Activated T-cell treated with anti-CD3 and anti-CD28 coated beads for 24 hours (primary cell): ENCODE measurements around the gene HJURP.

Experiments
- DNase-seq: peaks from one replicate; pipeline ENCODE4 v3.0.0-alpha.2; 2020; ENCODE audit warnings: low read depth

Gene HJURP

DNA sequence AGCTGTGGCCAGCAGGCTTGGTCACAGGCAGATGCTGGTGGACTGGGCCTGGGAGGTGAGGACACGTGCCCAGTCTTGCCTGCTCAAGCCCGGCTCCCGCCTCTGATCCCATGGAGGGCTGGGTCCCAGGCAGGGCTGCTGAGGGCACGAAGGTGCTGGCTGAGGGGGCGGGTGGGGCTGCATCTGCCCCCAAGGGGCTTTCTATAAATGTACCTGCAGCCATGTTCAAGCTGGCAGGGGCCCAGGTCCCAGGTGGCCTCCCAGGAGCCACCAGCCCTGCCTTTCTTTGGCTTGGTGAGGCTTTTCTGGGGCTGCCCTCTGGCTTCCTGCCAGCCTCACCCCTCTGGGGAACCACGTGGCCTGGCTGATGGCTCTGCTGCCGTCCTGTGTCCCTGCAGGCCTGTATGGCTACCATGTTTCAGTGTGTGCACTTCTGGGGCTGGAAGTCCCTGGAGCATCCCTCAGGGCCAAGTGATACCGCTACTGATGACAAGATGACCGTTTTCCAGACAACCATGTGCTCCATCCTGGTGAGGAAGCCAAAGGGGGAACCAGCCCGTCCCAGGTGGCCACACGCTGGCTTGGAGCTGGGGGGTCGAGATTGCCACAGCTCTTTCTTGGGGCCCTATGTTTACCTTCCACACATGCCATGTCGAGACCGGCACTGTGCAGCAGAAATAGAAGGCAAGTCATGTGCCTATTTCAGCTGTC is 23.2 kb downstream of the HJURP start:
- no peak for DNase-seq

DNA sequence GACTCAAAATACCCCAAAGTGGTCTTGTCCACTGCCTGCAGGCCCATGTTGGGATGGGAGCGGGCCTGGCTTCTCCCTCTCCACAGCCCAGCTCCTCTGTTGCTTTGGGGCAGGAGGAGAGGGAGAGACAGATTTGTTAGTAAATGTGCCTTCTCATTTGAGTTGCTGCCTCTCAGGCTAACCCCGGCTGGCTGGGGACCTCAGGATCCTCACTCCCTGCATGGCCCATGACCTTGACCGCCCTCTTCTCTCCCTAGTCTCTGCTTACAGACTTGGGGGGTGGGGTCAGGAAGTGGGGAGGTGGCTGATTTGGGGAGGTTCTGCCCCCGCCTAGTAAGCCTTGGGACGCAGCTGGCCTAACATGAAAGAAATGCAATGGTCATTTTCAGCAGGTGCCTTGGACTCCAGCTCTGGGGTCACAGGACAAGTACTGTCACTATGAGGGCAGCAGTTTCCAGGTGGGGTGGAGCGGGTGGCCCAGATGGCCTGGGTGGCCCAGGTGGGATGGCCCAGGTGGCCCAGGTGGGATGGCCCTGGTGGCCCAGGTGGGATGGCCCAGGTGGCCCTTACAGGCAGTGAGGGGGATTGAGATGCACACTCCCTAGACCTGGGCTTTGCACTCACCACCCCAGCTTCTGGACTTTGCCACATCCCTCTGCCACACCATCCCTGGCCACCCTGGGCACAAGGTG is 24.1 kb downstream of the HJURP start:
- DNase-seq: no peak

DNA sequence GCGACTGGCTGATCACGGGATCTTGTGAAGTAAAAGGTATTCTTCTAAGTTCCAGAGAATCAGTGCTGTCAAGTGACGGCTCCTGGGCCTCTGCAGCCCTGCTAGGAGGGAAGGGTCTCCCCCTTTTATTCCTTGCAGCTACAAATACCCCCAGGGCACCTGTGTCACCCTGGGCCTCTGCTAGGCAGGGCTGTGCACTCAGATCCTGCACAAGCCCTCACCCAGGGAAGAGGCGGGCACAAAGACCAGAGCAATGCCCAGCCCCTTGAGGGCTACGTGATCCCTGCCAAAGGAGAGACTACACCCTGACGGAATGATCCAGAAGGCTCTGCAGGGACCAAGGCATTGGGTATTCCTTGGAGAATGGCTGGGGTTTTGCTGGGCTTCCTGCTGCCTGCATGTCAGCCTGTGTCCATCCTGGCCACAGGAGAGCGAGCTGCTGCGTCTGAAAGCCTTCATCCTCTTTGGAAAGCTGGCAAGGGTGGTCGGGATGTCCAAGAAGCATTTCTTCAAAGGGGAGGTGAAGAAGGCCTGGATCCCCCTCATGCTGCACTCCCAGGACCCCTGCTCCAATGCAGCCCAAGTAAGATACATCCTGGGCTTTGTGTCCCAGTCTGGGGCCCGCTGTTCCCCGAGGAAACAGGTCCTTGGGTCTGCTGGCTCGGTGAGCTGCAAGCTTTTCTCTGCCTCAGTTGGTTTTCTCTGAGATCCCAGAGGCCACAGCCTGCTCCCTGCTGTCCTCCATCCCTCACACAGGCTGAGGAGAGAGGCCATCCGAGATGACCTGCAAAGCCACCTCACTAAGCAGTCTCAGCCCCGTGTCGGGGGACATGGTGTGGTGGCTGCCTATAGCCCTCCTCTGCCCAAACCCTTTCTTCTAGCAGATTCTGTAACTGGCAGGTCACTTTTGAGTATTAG is 24.9 kb downstream of the HJURP start:
- DNase-seq: no peak

DNA sequence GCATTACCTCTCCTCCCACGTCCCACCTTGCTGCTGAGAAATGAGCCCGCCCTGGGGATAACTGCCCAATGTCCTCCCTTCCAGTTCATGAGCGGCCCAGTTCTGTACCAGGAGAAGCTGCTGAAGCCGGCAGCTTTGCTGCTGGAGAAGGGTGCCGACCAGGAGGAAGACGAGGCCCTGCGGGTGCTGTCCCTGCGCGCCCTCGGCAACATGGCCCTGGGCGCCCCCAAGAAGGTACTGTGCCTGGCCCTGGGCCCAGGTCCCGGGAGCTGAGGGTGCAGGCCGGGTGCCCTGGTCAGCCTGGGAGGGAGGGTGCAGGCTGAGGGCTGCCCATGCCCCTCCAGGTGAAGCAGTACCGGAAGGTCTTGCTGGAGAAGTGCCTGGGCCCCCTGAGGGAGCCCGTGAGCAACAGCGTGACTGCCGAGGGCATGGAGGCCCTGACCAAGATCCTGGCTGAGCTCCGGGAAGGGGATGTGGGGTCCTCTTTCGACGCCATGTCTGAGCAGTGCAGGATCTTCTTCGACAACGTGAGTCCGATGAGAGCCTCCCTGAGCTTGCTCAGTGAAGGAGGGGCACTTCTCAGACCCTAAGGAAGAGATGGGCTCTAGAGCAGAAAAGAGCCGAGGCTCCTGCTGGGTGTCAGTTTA is 25.7 kb downstream of the HJURP start:
- no peak for DNase-seq

DNA sequence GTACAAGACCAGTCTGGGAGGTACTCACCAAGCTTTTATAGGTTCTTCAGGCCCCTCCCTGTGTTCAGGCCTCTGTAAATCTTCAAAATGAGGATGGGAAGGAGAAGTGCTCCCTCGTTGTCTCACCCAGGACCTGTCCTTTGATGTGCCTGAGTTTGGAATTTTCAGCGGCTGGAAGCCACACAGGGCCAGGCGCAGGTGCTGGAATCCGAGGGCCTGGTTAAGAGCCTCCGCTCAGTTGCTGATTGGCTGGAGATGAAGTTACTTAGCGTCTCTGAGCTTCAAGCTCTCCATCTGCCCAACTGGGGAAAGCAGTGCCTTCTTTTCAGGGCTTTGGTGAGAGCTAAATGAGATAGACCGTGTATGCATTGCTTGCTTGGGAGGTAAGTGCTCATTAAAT is 30.0 kb downstream of the HJURP start:
- DNase-seq: no peak

DNA sequence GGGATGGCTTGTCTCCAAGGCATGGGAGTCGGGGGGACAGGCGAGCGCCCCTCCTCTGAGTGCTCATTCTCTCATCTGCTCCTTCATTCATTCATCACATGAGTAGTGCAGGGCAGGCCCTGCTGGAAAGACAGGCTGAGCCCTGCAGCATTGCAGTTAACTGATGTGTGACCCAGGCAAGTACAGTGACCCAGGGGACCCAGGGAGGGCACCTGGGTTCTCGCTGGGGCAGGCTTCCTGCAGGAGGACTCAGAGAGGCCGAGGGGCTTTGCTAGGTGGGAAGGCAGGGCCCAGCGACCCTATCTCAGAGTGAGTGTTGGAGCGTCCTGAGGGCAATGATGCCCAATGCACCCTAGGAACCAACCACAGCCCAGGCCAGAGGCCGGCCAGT is 30.6 kb downstream of the HJURP start:
- no peak for DNase-seq

DNA sequence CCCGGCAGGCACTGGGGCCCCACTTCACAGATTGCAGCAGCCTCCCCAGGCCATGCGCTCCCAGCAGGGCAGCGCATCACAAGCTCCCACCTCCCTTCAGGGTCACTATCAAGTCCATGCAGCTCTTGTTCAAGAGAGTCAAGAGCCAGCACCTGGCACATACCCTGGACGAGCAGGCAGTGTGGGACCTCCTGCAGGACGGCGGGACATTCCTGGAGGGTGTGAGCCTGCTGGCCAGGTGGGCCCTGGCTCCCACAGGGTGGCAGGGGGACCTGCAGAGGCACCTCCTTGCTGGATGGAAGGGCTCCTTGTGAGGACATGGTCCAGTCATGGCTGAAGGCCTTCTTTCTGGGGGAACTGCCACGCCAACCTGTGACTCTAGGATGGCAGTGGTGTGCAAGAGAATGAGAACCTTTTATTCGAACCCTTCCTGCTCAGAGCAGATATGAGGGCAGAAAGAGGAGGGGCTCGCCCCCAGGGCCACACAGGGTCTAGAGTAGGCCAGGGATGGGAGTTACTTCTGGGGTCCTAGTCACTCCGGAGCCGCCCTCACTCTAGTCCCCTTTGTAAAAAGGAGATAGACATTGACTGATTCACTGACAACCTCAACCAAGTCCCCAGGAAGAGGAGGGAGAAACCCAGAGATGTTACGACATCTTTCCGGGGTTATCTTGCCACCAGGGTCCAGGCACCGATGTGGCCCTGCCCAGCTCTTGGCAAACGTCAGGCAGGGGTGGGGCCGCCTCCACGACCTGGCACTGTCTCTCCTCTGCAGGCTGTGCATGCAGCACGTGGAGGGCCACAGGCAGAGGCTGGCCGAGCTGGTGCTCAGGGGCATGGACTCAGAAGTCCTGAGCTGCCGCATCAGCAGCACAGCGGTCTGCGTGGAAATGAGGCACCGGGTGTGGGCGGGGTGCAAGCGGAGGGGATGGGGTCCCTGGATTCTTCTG is 31.3 kb downstream of the HJURP start:
- DNase-seq: no peak

DNA sequence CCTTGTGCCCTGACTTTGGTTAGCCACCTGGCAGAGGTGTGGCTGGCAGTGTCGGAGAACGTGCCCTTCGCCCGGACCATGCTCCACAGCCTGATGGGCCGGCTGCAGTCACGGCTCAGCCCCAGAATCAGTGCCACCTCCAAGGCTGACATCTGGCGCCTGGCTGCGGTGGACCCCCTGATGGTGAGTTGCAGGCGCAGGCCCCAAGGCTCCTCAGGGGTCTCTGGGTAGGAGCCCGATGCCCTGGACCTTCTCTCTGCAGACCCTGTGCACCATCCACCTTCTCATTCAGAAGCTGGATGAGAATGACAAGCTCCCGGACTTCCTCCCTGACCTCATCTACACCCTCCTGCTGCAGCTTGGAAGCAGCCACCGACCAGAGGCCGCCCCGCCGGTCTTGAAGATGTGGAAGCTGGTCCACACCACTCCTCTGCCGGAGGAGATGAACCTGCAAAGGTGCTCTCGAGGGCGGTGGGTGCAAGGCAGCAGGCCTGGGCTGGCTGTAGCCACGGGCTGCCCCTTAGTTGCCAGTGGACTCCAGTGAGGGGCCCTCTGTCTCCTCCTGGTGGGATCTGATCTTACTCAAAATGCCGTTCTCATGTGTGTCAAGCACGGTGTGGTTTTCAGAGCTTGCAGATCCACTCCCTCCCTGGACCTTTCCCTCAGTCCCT is 32.1 kb downstream of the HJURP start:
- no peak for DNase-seq

DNA sequence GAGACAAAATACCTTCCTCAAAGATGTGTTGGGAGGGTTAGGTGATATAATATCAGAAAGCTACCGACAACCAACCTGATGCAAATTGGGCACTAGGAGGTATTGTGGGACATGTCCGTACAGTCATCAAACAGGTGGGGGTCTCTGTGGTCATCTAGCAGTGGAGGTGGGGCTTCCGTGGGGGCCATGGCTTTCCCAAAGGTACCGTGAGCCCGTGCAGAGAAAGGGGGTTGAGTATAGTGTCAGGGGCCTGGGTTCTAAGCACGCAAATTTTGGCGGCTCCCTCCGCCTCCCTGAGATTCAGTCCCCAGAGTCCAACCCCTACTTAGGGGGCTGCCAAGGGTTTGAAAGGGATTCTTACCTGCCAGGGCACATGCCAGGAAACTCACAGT is 32.6 kb downstream of the HJURP start:
- DNase-seq: no peak

DNA sequence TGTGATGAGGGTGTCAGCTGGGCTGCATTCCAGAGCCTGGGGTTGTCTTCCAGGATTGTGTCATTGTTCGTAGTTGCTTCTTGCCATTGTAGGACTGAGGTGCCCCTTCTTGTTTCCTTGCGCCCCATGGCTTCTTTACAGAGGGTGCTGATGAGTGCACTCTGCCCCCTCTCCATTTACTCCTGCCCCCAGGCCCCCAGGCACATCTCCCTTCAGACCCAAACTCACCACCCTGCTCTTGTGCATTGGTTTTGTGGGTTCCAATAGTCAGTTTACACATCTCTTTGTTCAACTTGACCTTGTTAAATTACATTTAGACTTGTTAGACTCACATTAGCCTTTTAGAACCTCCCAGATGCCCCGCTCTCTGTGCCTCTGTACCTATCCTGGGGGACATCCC is 33.1 kb downstream of the HJURP start:
- DNase-seq: no peak

DNA sequence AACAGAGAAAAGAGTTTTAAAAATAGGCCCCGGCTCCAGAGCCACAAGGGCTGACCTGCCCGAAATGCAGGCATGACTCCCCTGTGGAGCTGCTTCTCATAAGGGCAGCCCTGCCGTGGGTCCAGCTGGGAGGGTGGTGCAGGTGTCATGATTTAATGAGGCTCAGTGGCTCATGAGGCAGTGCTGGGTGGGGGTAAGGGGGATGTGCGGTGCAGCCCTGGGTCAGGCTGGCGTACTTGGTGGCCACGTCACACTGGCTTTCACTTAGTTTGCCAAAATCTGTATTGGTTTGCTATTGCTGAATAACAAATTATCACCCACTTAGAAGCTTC is 33.6 kb downstream of the HJURP start:
- DNase-seq: no peak

DNA sequence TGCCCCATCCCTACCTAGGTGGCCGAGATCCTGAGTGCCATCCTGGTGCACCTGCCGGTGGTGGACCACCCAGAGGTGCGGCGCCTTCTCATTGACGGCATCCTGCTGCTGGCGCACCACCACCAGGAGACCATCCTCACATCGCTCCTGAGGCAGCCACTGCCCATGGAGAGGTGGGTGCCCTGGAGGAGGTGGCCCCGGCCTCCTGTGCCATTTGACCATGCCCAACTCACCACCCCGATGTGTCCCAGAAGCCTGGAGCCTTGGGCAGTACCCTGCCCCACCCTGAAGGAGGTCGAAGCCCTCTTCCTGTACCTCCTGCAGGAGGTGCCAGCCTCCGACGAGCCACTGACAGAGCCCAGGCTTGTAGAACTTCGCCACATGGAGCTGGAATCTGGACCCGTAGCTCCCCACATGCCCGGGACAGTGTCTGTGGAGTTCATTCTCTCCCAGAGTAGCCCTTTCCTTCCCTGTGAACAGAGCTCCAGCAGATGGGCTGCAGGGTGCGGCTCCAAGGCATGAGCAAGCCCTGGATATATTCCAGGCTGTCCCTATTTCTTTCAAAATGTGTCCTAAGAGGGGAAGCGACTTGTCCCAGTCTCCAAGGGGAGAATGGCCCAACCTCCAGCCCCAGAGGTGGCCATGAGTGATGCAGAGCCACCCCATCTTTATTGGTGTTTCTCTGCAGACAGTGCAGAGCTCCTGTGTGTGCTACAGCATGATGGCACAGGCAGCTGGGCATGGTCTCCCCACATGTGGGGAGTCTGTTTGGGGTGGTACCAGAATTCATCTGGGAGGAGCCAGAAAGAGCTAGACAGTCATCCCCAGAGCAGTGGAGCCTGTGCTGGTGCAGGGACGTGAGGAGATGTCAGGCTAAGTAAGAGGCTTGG is 34.2 kb downstream of the HJURP start:
- DNase-seq: no peak

DNA sequence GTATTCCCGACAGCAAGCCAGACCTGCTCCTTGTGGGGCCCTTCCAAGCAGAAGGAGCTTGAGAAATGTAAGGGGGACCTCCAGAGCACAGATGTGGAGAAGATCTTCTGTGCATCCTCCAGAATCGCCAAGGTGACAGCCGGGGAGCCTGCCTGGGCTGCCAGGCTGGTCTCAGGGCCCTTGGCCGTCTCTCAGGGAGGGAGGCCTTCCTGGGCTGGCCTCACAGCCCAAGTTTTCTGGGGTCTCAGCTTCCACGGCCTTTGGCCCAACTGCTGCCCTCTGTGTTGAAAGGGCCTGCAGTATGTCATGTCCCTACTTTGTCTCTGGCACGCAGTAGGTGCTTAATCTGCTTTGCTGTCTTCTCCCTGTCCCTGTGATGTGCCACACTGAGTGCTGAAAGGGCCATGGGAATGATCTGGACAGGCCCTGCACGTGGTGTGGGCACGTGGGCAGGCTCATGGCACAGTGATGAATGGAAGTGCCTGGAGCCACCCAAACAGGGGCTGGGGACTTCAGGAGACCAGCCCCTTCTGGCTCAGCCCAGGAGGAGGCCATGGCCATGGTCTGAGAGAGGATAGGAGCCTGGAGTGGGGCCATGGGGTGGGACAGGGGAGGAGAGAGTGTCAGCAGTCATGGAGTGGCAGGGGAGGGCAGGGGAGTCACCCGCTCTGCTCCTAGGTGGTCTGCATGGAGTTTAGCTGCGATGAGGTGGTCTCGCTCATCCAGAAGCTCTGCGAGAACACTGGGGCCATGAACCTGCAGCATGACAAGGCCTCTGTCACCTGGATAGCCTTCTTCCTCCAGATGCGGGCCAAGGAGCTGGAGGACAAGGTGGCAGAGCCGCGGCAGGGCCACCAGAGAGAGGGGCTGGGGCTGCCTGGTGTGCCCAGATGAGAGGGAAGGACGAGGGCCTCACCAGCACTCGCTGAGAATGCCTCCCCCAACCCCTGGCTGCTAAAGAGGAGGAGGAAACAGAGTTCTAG is 35.4 kb downstream of the HJURP start:
- no peak for DNase-seq

DNA sequence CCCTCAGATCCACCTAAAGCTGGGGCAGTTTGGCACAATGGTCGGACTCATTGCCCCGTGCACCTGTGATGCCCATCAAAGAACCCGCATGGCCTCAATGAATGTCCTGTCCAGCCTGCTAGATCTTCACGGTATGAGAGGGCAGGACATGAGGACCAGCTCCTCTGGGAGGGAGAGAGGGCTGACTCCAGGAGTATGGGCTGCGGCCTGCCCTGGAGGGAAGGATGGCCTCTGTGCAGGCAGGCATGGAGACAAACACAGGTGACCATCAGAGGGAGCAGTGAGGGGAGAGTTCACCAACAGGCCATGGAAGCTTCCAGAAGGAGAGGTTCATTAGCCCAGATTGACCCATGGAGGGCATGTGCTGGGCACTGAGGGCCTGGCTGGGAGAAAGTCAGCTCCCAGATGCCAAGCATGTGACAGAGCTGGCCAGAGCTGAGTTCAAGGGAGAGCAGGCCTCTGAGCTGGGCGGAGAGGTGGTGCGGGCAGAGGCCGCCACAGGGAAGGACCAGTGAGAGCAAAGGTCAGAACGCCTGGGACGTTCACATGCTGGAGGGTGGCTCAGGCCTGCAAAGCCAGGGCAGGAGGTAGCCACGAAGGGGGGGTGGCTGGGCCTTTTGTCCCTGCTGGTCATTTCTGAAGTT is 36.2 kb downstream of the HJURP start:
- no peak for DNase-seq

DNA sequence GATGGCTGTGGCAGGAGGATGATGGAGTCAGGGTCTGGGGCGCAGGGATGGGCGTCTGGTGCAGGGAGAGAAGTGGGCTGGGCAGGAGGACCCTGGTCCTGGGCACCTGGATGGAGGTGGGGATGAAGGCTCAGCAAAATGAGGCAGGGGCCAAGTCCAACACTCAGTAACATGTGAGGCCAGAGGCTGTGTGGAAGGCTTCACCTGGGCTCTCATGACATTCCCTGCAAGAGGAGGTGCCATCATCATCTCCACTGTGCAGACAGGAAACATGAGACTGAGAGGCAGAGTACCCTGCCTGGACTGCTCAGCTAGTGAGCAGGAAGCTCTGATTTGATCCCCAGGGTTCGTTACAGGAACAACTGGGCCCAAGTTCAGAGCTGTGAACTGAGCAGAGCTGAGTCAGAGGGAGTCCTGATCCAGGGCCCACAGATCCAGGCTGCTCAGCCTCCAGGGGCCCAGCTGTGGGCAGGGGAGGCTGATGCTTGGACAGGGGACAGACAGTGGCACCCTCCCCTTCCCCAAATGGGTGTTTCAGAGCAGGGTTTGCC is 36.9 kb downstream of the HJURP start:
- DNase-seq: no peak

DNA sequence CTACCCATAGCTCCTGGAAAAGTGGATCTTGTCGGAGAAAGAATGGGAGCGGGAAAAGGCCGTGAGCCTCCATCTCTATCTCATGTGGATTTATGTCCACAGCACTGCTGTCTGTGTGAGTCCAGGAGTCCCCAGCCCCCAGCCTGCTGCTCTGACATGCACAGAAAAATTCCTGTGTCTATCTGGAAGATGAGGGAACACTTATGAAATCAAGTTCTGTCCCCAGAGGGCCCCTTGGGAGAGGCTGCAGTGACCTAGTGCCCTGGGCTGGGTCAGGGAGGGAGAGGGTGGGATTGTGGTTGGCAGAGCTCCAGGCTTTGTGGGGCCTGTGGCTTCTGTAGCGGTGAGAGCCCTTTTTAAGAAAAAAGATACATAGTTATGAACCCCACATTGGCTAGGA is 37.6 kb downstream of the HJURP start:
- no peak for DNase-seq

DNA sequence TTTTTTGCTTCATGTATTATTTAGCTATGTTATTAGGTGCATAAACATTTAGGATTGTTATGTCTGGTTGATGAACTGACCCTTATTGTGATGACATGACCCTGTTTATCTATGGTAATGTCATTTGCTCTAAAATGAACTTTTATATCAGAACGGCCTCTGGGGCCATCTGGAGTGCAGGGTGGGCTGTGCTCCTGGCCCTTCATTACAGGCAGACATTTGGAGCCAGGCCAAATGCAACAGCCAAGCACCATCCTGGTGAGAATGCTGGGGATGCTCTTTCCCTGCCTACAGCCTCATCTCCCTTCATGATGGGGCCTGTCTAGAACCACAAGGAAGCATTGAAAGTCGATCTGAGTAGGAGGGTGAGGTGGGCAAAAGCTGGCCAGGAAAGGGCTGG is 38.0 kb downstream of the HJURP start:
- DNase-seq: no peak

DNA sequence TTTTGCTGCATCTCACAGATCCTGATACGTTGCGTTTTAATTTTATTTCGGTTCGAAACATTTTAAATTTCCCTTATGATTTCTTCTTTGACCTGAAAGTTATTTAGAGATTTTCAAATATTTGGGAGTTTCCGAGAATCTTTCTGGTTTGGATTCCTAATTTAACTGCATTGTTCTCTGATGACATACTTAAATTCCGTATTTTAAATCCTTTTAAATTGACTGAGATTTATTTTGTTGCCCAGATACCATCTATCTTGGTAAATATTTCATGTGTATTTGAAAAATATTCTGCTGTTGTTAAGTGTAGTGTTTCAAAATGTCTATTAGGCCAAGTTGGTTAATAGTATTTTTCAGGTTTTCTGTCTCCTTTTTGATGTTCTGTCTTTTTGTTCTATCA is 38.5 kb downstream of the HJURP start:
- no peak for DNase-seq
